K562 (cell line): ENCODE measurements around the gene ETV3. TPM values are rescaled to one million over a fixed set of nuclear protein-coding genes. Genes with fewer than 3 reads are reported as not detected.

Experiments
- CHD2 ChIP-seq: IDR thresholded peaks from 2 replicates; pipeline ENCODE4 v1.6.1; 2011; ENCODE audit warnings: low read depth, low read length
- ELF2 ChIP-seq: fragments of 250-450 bp; sonication (Bioruptor Pico); IDR thresholded peaks from 2 replicates; pipeline ENCODE4 v1.5.0; 2021; ENCODE audit warnings: mild to moderate bottlenecking
- FOXA3 ChIP-seq, 2 experiments: fragments of 450-650 bp in 1 of 2; sonication (generic) in 1 of 2; formaldehyde crosslinking; IDR thresholded peaks in 1 of 2; conservative IDR thresholded peaks in 1 of 2; 2 replicates each; pipeline versions ENCODE4 v1.4.0 to v1.8.0; 2020 to 2022; ENCODE audit warnings: mild to moderate bottlenecking in 2 of 2, missing genetic modification reagents in 1 of 2
- HNRNPLL ChIP-seq: fragments of 200-400 bp; formaldehyde crosslinking; IDR thresholded peaks from 2 replicates; pipeline ENCODE4 v1.6.1; 2017; ENCODE audit warnings: low read length, low read depth, mild to moderate bottlenecking; ENCODE audit not compliant: poor library complexity, severe bottlenecking
- KLF16 ChIP-seq: IDR thresholded peaks from 2 replicates; pipeline ENCODE4 v1.6.1; 2016; ENCODE audit warnings: antibody characterized with exemption
- L3MBTL2 ChIP-seq: fragments of 450-650 bp; IDR thresholded peaks from 2 replicates; pipeline ENCODE4 v1.6.1; 2016; ENCODE audit warnings: mild to moderate bottlenecking, moderate library complexity
- MAFG ChIP-seq: fragments of 450-650 bp; conservative IDR thresholded peaks from 2 replicates; pipeline ENCODE4 v1.6.1; 2016; ENCODE audit warnings: missing genetic modification characterization, missing compliant biosample characterization
- NEUROD1 ChIP-seq: fragments of 150-350 bp; IDR thresholded peaks from 2 replicates; pipeline ENCODE4 v1.6.1; 2014; ENCODE audit warnings: borderline replicate concordance, low read length, low read depth; ENCODE audit not compliant: partially characterized antibody
- PYGO2 ChIP-seq: fragments of 450-650 bp; IDR thresholded peaks from 2 replicates; pipeline ENCODE4 v1.6.1; 2016; ENCODE audit warnings: mild to moderate bottlenecking, missing genetic modification characterization, moderate library complexity, missing compliant biosample characterization
- RHOXF2B ChIP-seq: fragments of 250-450 bp; sonication (Bioruptor Pico); conservative IDR thresholded peaks from 2 replicates; pipeline ENCODE4 v1.5.1; 2021
- SIX5 ChIP-seq, 2 experiments: IDR thresholded peaks; 2 replicates each; pipeline ENCODE4 v1.6.1; 2011; ENCODE audit warnings: low read length in 2 of 2, borderline replicate concordance in 1 of 2, low read depth in 1 of 2, mild to moderate bottlenecking in 1 of 2, moderate library complexity in 1 of 2; ENCODE audit not compliant: insufficient read depth in 1 of 2
- SP1 ChIP-seq: sonication (generic); formaldehyde crosslinking; IDR thresholded peaks from 2 replicates; pipeline ENCODE4 v1.8.1; 2022; ENCODE audit warnings: mild to moderate bottlenecking, missing genetic modification reagents
- TCF7 ChIP-seq: sonication (generic); IDR thresholded peaks from 2 replicates; pipeline ENCODE4 v1.6.1; 2016; ENCODE audit warnings: antibody characterized with exemption, borderline replicate concordance
- TSC22D4 ChIP-seq: fragments of 450-650 bp; IDR thresholded peaks from 2 replicates; pipeline ENCODE4 v1.6.1; 2016; ENCODE audit warnings: missing genetic modification characterization, missing biosample characterization, control low read depth
- ZBTB1 ChIP-seq: sonication (generic); formaldehyde crosslinking; IDR thresholded peaks from 2 replicates; pipeline ENCODE4 v1.8.1; 2023; ENCODE audit warnings: missing genetic modification reagents, low read depth, mild to moderate bottlenecking, borderline replicate concordance
- ZNF121 ChIP-seq: sonication (generic); formaldehyde crosslinking; conservative IDR thresholded peaks from 2 replicates; pipeline ENCODE4 v1.8.0; 2022; ENCODE audit warnings: missing genetic modification reagents
- ZNF175 ChIP-seq: fragments of 200-800 bp; sonication (Bioruptor generic); IDR thresholded peaks from 2 replicates; pipeline ENCODE4 v1.6.1; 2016; ENCODE audit warnings: low read depth, mild to moderate bottlenecking, missing genetic modification characterization, missing compliant biosample characterization
- ZNF583 ChIP-seq: fragments of 250-450 bp; sonication (Bioruptor Pico); IDR thresholded peaks from 2 replicates; pipeline ENCODE4 v1.4.0; 2020
- ZNF778 ChIP-seq: fragments of 450-650 bp; formaldehyde crosslinking; IDR thresholded peaks from 2 replicates; pipeline ENCODE4 v1.4.0; 2020; ENCODE audit warnings: mild to moderate bottlenecking, moderate library complexity
- polyA plus RNA-seq, 8 experiments: library from polyadenylated mRNA; depleted of rRNA in 4 of 8; stranded (reverse) in 5 of 8; unstranded in 3 of 8; fragments of >200 nt; fragmentation: Nextera tagmentation in 2 of 8; fragmentation: Illumina TruSeq in 1 of 8; extraction: Ambion mirVana in 2 of 8; extraction: Trizol in 1 of 8; gene quantifications; 2 replicates each; pipeline versions ENCODE4 v1.2.1 to v1.2.3, GENCODE V29; 2011 to 2014; ENCODE audit warnings: inconsistent platforms in 1 of 8, missing spikeins in 1 of 8
- total RNA-seq, 7 experiments: library from RNA; depleted of rRNA in 6 of 7; stranded (reverse); fragments of >200 nt in 6 of 7; fragmentation: Illumina TruSeq in 2 of 7; extraction: Trizol in 2 of 7; gene quantifications; 2 replicates each; pipeline versions ENCODE4 v1.2.1 to v1.2.3, GENCODE V29; 2011 to 2021; ENCODE audit warnings: low replicate concordance in 1 of 7
- TF ChIP-seq, protein P1 (sequence below): sonication (generic); formaldehyde crosslinking; IDR thresholded peaks from 2 replicates; pipeline ENCODE4 v1.8.0; 2022; ENCODE audit warnings: missing genetic modification reagents, mild to moderate bottlenecking, borderline replicate concordance
- TF ChIP-seq, protein P2 (sequence below), 3 experiments: IDR thresholded peaks in 2 of 3; conservative IDR thresholded peaks in 1 of 3; 2 replicates each; pipeline ENCODE4 v1.5.1; 2011 to 2012; ENCODE audit warnings: low read length in 3 of 3, mild to moderate bottlenecking in 3 of 3, control low read depth in 2 of 3, improper control_type of control experiment in 1 of 3, inconsistent platforms in 1 of 3, low read depth in 1 of 3, mixed read lengths in 1 of 3, moderate library complexity in 1 of 3; ENCODE audit not compliant: insufficient read depth in 2 of 3
- TF ChIP-seq, protein P3 (sequence below): fragments of 450-650 bp; formaldehyde crosslinking; IDR thresholded peaks from 2 replicates; pipeline ENCODE4 v1.4.0; 2022; ENCODE audit warnings: mild to moderate bottlenecking, moderate library complexity
- TF ChIP-seq, protein P4 (sequence below): fragments of 450-650 bp; IDR thresholded peaks from 2 replicates; pipeline ENCODE4 v1.6.1; 2016; ENCODE audit warnings: low read depth, mild to moderate bottlenecking, moderate library complexity

ETV3 gene
- total and polyA plus RNA-seq, 9 of the 15 experiments (the other 6 are each of a cell fraction or from before 2014, with no cell fraction given) = 3.1 to 16.0 (median 9.0) TPM

DNA sequence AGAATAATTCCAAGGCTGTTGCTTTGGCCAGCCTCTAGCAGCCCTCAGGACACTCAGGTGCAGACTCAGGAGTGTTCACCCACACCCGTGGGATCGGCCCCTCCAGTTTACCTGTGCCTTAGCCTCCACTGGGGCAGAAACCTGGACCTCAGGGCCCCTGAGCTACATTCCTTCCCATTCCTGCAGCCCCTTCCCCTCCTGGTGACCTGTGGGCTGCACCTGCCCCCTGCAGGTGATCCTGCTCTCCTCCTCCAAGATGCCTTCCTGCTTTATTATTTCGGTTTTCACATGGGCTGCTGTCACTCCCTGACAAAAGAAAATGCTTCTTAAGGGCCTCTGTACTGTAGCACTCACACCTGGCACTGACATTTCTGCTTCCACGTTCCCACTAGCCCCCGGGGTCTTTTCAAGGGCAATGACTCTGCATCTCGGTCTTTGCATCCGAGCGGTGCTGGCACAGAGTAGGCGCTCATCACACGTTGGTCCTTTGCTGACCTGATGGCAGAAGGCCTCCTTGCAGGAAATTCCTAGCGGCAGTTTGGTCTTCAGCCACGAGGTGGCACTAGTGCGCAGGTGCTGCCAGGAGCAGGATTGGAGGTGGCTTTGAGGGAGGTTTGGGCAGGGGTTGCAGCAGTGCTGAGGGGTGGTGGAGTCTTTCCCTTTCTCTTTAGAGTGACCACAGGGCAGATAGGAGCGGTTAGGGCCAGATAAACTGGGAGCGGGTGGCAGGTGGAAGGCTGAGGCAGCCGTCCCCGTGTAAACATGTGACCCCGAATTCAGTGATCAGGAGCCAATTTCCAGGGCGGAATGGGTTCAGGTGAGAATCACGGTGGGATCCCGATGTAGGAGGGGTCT is 25.3 kb upstream of the ETV3 start (continued):
- TF ChIP-seq TSC22D4 (tag) = no peak
- no peak for TF ChIP-seq CHD2
- TF ChIP-seq KLF16 = peak; percentile 46; the same call in 1 of the 2 replicates
- no peak for TF ChIP-seq NEUROD1
- no peak for TF ChIP-seq ZNF175 (CRISPR knock-in tag)
- TF ChIP-seq HNRNPLL = no peak
- TF ChIP-seq, protein P1, sequence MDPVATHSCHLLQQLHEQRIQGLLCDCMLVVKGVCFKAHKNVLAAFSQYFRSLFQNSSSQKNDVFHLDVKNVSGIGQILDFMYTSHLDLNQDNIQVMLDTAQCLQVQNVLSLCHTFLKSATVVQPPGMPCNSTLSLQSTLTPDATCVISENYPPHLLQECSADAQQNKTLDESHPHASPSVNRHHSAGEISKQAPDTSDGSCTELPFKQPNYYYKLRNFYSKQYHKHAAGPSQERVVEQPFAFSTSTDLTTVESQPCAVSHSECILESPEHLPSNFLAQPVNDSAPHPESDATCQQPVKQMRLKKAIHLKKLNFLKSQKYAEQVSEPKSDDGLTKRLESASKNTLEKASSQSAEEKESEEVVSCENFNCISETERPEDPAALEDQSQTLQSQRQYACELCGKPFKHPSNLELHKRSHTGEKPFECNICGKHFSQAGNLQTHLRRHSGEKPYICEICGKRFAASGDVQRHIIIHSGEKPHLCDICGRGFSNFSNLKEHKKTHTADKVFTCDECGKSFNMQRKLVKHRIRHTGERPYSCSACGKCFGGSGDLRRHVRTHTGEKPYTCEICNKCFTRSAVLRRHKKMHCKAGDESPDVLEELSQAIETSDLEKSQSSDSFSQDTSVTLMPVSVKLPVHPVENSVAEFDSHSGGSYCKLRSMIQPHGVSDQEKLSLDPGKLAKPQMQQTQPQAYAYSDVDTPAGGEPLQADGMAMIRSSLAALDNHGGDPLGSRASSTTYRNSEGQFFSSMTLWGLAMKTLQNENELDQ (CRISPR knock-in tag) = no peak
- no peak for TF ChIP-seq PYGO2 (tag)
- TF ChIP-seq RHOXF2B (CRISPR knock-in tag) = no peak
- no peak for TF ChIP-seq ZNF583 (CRISPR knock-in tag)
- TF ChIP-seq, protein P2, sequence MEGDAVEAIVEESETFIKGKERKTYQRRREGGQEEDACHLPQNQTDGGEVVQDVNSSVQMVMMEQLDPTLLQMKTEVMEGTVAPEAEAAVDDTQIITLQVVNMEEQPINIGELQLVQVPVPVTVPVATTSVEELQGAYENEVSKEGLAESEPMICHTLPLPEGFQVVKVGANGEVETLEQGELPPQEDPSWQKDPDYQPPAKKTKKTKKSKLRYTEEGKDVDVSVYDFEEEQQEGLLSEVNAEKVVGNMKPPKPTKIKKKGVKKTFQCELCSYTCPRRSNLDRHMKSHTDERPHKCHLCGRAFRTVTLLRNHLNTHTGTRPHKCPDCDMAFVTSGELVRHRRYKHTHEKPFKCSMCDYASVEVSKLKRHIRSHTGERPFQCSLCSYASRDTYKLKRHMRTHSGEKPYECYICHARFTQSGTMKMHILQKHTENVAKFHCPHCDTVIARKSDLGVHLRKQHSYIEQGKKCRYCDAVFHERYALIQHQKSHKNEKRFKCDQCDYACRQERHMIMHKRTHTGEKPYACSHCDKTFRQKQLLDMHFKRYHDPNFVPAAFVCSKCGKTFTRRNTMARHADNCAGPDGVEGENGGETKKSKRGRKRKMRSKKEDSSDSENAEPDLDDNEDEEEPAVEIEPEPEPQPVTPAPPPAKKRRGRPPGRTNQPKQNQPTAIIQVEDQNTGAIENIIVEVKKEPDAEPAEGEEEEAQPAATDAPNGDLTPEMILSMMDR (IDR thresholded peaks at IDR 0.05 in 2 of 3, conservative IDR thresholded peaks at IDR 0.05 in 1 of 3; ENCODE audit: insufficient read depth in 2 of 3, low read depth in 1 of 3, low read length in 3 of 3) = peak; percentile 84 to 94 (median 89)
- TF ChIP-seq ELF2 (CRISPR knock-in tag) = no peak
- peak; percentile 29; the same call in 1 of the 2 replicates for TF ChIP-seq L3MBTL2
- TF ChIP-seq, protein P3, sequence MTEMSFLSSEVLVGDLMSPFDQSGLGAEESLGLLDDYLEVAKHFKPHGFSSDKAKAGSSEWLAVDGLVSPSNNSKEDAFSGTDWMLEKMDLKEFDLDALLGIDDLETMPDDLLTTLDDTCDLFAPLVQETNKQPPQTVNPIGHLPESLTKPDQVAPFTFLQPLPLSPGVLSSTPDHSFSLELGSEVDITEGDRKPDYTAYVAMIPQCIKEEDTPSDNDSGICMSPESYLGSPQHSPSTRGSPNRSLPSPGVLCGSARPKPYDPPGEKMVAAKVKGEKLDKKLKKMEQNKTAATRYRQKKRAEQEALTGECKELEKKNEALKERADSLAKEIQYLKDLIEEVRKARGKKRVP = no peak
- no peak for TF ChIP-seq FOXA3 (CRISPR knock-in tag; conservative IDR thresholded peaks at IDR 0.05 in 1 of 2, IDR thresholded peaks at IDR 0.05 in 1 of 2)
- TF ChIP-seq ZNF121 (CRISPR knock-in tag) = no peak
- TF ChIP-seq TCF7 = no peak
- TF ChIP-seq SP1 = no peak
- no peak for TF ChIP-seq SIX5 (IDR thresholded peaks at IDR 0.05; ENCODE audit: borderline replicate concordance in 1 of 2, insufficient read depth in 1 of 2, low read depth in 1 of 2, low read length in 2 of 2)
- TF ChIP-seq MAFG = no peak
- TF ChIP-seq, protein P4, sequence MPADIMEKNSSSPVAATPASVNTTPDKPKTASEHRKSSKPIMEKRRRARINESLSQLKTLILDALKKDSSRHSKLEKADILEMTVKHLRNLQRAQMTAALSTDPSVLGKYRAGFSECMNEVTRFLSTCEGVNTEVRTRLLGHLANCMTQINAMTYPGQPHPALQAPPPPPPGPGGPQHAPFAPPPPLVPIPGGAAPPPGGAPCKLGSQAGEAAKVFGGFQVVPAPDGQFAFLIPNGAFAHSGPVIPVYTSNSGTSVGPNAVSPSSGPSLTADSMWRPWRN = no peak
- no peak for TF ChIP-seq ZNF778 (CRISPR knock-in tag)
- TF ChIP-seq ZBTB1 (CRISPR knock-in tag) = no peak
